ENCODE data around the gene ACOX1. TPM values are rescaled to one million over a fixed set of nuclear protein-coding genes. Genes with fewer than 3 reads are reported as not detected.

Gene ACOX1
- total and polyA plus RNA-seq, 2 of the 13 experiments (the other 11 are each of a cell fraction or from before 2014, with no cell fraction given): 86.4 to 120 TPM

- peaks cover 73% of the 10 kb centered on the region for H3K79me2 ChIP-seq (ENCODE audit: insufficient read depth, low read length)
- TF ChIP-seq TCF7 (IDR thresholded peaks at IDR 0.05; ENCODE audit: low read depth) (peak; percentile 44; the same call in 1 of the 2 replicates), GATAD2A (CRISPR knock-in tag; IDR thresholded peaks at IDR 0.05) (peak; percentile 24; the same call in 1 of the 2 replicates), ZBTB42 (CRISPR knock-in tag; IDR thresholded peaks at IDR 0.05) (no peak), KDM1A (CRISPR knock-in tag; IDR thresholded peaks at IDR 0.05) (no peak), ZSCAN25 (CRISPR knock-in tag; IDR thresholded peaks at IDR 0.05) (no peak), ZBTB40 (IDR thresholded peaks at IDR 0.05) (no peak), ZBTB40 (CRISPR knock-in tag; IDR thresholded peaks at IDR 0.05) (no peak), ELF4 (CRISPR knock-in tag; IDR thresholded peaks at IDR 0.05; ENCODE audit: borderline replicate concordance) (no peak), TFE3 (CRISPR knock-in tag; IDR thresholded peaks at IDR 0.05) (no peak), ZNF629 (CRISPR knock-in tag; conservative IDR thresholded peaks at IDR 0.05) (no peak), CBX5 (CRISPR knock-in tag; IDR thresholded peaks at IDR 0.05; ENCODE audit: borderline replicate concordance) (0 out of 2 replicates have a peak, but pooled peaks have one; percentile 29)
Measured at GRCh38 chr17:75970011-75970523, 8.9 kb downstream of the ACOX1 start.

More at GRCh38 chr17:75970011-75970523, 8.9 kb downstream of the ACOX1 start:
- no peak overlapping the region for H2AFZ ChIP-seq (ENCODE audit: low read length)
- peak; percentile 60 for ATAC-seq
- no peak overlapping the region for H3K9ac ChIP-seq (ENCODE audit: insufficient read depth, low read depth, low read length)
- H3K36me3 ChIP-seq (replicated peaks in 1 of 2; ENCODE audit: control insufficient read depth in 1 of 2, insufficient read depth in 2 of 2, low read length in 2 of 2): peaks cover 16 to 59% of the 10 kb centered on the region in 2 experiments
- POLR2A ChIA-PET: interaction anchor here (1.2 to 1.4 kb wide), 2 partner anchors 10 to 31 kb away, joined by 3 to 4 read pairs; partner anchors contain the start of gene CDK3
- no TSS peak for BruUV-seq (replicated peaks)
- H3K27me3 ChIP-seq (ENCODE audit: control insufficient read depth in 1 of 2, insufficient read depth in 2 of 2, low read length in 2 of 2): no peaks in the 10 kb centered on the region
- H3K9me3 ChIP-seq (ENCODE audit: low read length): no peaks in the 10 kb centered on the region
- no peak for DNase-seq (ENCODE audit: low spot score)
- intact Hi-C loops (cut with micrococcal nuclease; ENCODE audit: unreplicated experiment) (no loop called here), in situ Hi-C loops (cut with HindIII; ENCODE audit: extremely low pct_ligation_motif_present, low pct_unique_long_range_greater_than_20kb) (no loop called here)
- peaks cover 61% of the 10 kb centered on the region for H3K4me1 ChIP-seq (ENCODE audit: insufficient read depth, low read length)
- no peak for FAIRE-seq
- H3K27ac ChIP-seq (ENCODE audit: extremely low read length, insufficient read depth, low read length): peak overlapping the region; percentile 2
- H3K4me3 ChIP-seq (replicated peaks in 1 of 3; ENCODE audit: insufficient read depth in 1 of 3, low read depth in 2 of 3, low read length in 3 of 3): no peak overlapping the region
- no peak overlapping the region for H3K4me2 ChIP-seq (ENCODE audit: low read depth, low read length)
- peaks cover 35% of the 10 kb centered on the region for H4K20me1 ChIP-seq (ENCODE audit: insufficient read depth, low read length)
- 78% methylated on average over 4 of the region's 4 CpGs for whole genome bisulfite sequencing (ENCODE audit: low lambda C conversion rate)
- CTCF ChIA-PET (ENCODE audit: low intra/inter-chr PET ratio, low total read pairs): no interaction called here
